ENCODE data around the gene NAGLU.

- TF ChIP-seq CTCF (IDR thresholded peaks at IDR 0.05), result no peak
- no peak for TF ChIP-seq POLR2A (IDR thresholded peaks at IDR 0.05)
- no peak for TF ChIP-seq POLR2AphosphoS5 (IDR thresholded peaks at IDR 0.05)
- no peak for TF ChIP-seq EP300 (IDR thresholded peaks at IDR 0.05)
These were observed 17.8 kb downstream of the NAGLU start for GRCh38 chr17:42553866-42554249.
